Spleen (tissue), 11 donors: Measurements from ENCODE around the gene PTPRG. TPM values are rescaled to one million over a fixed set of nuclear protein-coding genes. Genes with fewer than 3 reads are reported as not detected.

Experiments used
- DNase-seq: peaks from one replicate; pipeline ENCODE4 v3.0.0-alpha.2; 2020
- H3K27ac ChIP-seq, 8 donors: fragments of 200-600 bp; sonication (generic) in 7 of 8; 1 replicate in 4 of 8; 2 replicates in 4 of 8; pipeline versions ENCODE4 v1.5.0 to v1.8.0; 2016 to 2021; ENCODE audit warnings: inconsistent platforms in 4 of 8, mild to moderate bottlenecking in 4 of 8, moderate library complexity in 1 of 8
- H3K27me3 ChIP-seq, 7 donors: fragments of 200-600 bp; sonication (generic) in 6 of 7; replicated peaks in 1 of 7; 1 replicate in 4 of 7; 2 replicates in 3 of 7; pipeline versions ENCODE4 v1.5.0 to v1.8.0; 2016 to 2021; ENCODE audit warnings: inconsistent platforms in 3 of 7, mild to moderate bottlenecking in 1 of 7
- H3K36me3 ChIP-seq, 6 donors: fragments of 200-600 bp; sonication (generic) in 5 of 6; 1 replicate in 4 of 6; 2 replicates in 2 of 6; pipeline versions ENCODE4 v1.5.0 to v1.8.0; 2016 to 2021; ENCODE audit warnings: inconsistent platforms in 2 of 6
- H3K4me1 ChIP-seq, 6 donors: fragments of 200-600 bp; sonication (generic) in 5 of 6; 1 replicate in 3 of 6; 2 replicates in 3 of 6; pipeline versions ENCODE4 v1.5.0 to v1.8.0; 2016 to 2021; ENCODE audit warnings: inconsistent platforms in 3 of 6
- H3K4me3 ChIP-seq, 8 donors: fragments of 200-600 bp; sonication (generic) in 7 of 8; 1 replicate in 4 of 8; 2 replicates in 4 of 8; pipeline versions ENCODE4 v1.5.0 to v1.8.0; 2016 to 2021; ENCODE audit warnings: inconsistent platforms in 4 of 8, mild to moderate bottlenecking in 4 of 8, moderate library complexity in 2 of 8
- H3K9me3 ChIP-seq, 8 donors: fragments of 200-600 bp; sonication (generic) in 7 of 8; 1 replicate in 4 of 8; 2 replicates in 4 of 8; pipeline versions ENCODE4 v1.5.0 to v1.8.0; 2016 to 2021; ENCODE audit warnings: inconsistent platforms in 4 of 8
- CTCF ChIP-seq, 11 experiments: fragments of 200-600 bp in 7 of 11; fragments of 450-650 bp in 4 of 11; sonication (generic) in 4 of 11; IDR thresholded peaks in 8 of 11; conservative IDR thresholded peaks in 3 of 11; 1 replicate in 7 of 11; 2 replicates in 4 of 11; pipeline versions ENCODE4 v1.4.0 to v1.8.0; 2016 to 2021; ENCODE audit warnings: antibody characterized with exemption in 11 of 11, inconsistent platforms in 4 of 11, mild to moderate bottlenecking in 1 of 11
- POLR2A ChIP-seq, 3 donors: fragments of 450-650 bp; IDR thresholded peaks; one replicate each; pipeline ENCODE4 v1.5.1; 2017; ENCODE audit warnings: antibody characterized with exemption in 3 of 3, mild to moderate bottlenecking in 1 of 3
- POLR2AphosphoS5 ChIP-seq, 3 donors: sonication (generic); formaldehyde crosslinking; IDR thresholded peaks; one replicate each; pipeline ENCODE4 v1.5.1; 2017; ENCODE audit warnings: antibody characterized with exemption in 3 of 3
- WGBS, 5 donors: extraction: QIAGEN DNeasy Blood & Tissue Kit in 3 of 5; methylation state at CpG; one replicate each; pipeline versions ENCODE4 v1.1.5 to v1.1.7; 2013 to 2018; 5-methylcytosine and 5-hydroxymethylcytosine counted together
- intact Hi-C: fragments of 100-400 bp; cut with DNase I; formaldehyde crosslinking; loops from one replicate; pipeline ENCODE4 v1.15.0; 2023; ENCODE audit warnings: low total_unique reads
- polyA plus RNA-seq, 3 donors: library from polyadenylated mRNA; stranded (reverse); fragments of 200-250 nt; gene quantifications; one replicate each; pipeline ENCODE4 v1.2.1, GENCODE V29; 2013
- total RNA-seq, 7 donors: library from RNA; depleted of rRNA in 3 of 7; stranded (reverse); fragments of >200 nt in 3 of 7; fragmentation: NEBNext Ultra II Directional in 4 of 7; extraction: Animal tissue kit (Norgen Biotek cat#: 25700) in 4 of 7; gene quantifications; one replicate each; pipeline versions ENCODE4 v1.1.0 to v1.2.1, GENCODE V29; 2016 to 2021
- donor health status: healthy with polysubstance abuse.
- donor health status: DM: no; HTN: no; CAD: no; lungs with moderate emphysema.
- donor health status: DM: no; HTN: no; CAD: no.
- donor health status: Bipolar disorder and iron deficiency.
- donor health status: healthy.
- donor health status: DM: no; HTN: no; CAD: no.
- donor health status: DM: yes; HTN: yes; CAD: no.

PTPRG gene
- total and polyA plus RNA-seq, 10 donors, result 0.89 to 77.0 (median 34.5) TPM

GRCh38 chr3:62073038-62073437, 511.7 kb downstream of the PTPRG start:
- Histone ChIP-seq H3K27ac (no peak overlapping the region), H3K4me1 (no peaks in the 10 kb centered on the region), H3K4me3 (no peak overlapping the region), H3K36me3 (no peaks in the 10 kb centered on the region), H3K27me3 (no peaks in the 10 kb centered on the region), H3K9me3 (no peaks in the 10 kb centered on the region)
- WGBS, 5 donors, result 81 to 100% (median 95%) methylated on average over 1 of the region's 1 CpG
- DNase-seq, result no peak
- TF ChIP-seq POLR2AphosphoS5 (IDR thresholded peaks at IDR 0.05) (no peak), POLR2A (IDR thresholded peaks at IDR 0.05) (no peak), CTCF (IDR thresholded peaks at IDR 0.05 in 8 of 11, conservative IDR thresholded peaks at IDR 0.05 in 3 of 11) (no peak)
- intact Hi-C loops, result no loop called here

- H3K27me3 ChIP-seq, result no peaks in the 10 kb centered on the region
- 78 to 85% (median 82%) methylated on average over 2 of the region's 2 CpGs for WGBS, 5 donors
- H3K36me3 ChIP-seq, result no peaks in the 10 kb centered on the region
- no peaks in the 10 kb centered on the region for H3K9me3 ChIP-seq
- no peaks in the 10 kb centered on the region for H3K4me1 ChIP-seq
- intact Hi-C loops, result no loop called here
- no peak overlapping the region for H3K4me3 ChIP-seq
- no peak overlapping the region for H3K27ac ChIP-seq
- TF ChIP-seq CTCF (IDR thresholded peaks at IDR 0.05 in 8 of 11, conservative IDR thresholded peaks at IDR 0.05 in 3 of 11), result no peak
- no peak for TF ChIP-seq POLR2A (IDR thresholded peaks at IDR 0.05)
- TF ChIP-seq POLR2AphosphoS5 (IDR thresholded peaks at IDR 0.05), result no peak
- DNase-seq, result no peak
Observed at GRCh38 chr3:62084558-62084957, 523.2 kb downstream of the PTPRG start.

GRCh38 chr3:62088472-62089104, 527.2 kb downstream of the PTPRG start:
- no peaks in the 10 kb centered on the region for H3K4me1 ChIP-seq
- intact Hi-C loops, result no loop called here

GRCh38 chr3:62090066-62090465, 528.7 kb downstream of the PTPRG start:
- no peaks in the 10 kb centered on the region for H3K4me1 ChIP-seq
- H3K9me3 ChIP-seq, result no peaks in the 10 kb centered on the region
- no peak overlapping the region for H3K27ac ChIP-seq
- no peak for TF ChIP-seq CTCF (IDR thresholded peaks at IDR 0.05 in 8 of 11, conservative IDR thresholded peaks at IDR 0.05 in 3 of 11)
- no peak for TF ChIP-seq POLR2A (IDR thresholded peaks at IDR 0.05)
- no peak for TF ChIP-seq POLR2AphosphoS5 (IDR thresholded peaks at IDR 0.05)
- DNase-seq, result no peak
- H3K4me3 ChIP-seq, result no peak overlapping the region
- 75 to 84% (median 79%) methylated on average over 2 of the region's 2 CpGs for WGBS, 5 donors
- H3K36me3 ChIP-seq, result no peaks in the 10 kb centered on the region
- intact Hi-C loops, result no loop called here
- H3K27me3 ChIP-seq, result no peaks in the 10 kb centered on the region

More at GRCh38 chr3:62088472-62089104, 527.2 kb downstream of the PTPRG start:
- DNase-seq, result no peak
- 70 to 88% (median 79%) methylated on average over 4 of the region's 4 CpGs for WGBS, 5 donors
- no peaks in the 10 kb centered on the region for H3K27me3 ChIP-seq
- H3K4me3 ChIP-seq, result no peak overlapping the region
- H3K27ac ChIP-seq, result no peak overlapping the region
- H3K9me3 ChIP-seq, result no peaks in the 10 kb centered on the region
- TF ChIP-seq POLR2A (IDR thresholded peaks at IDR 0.05), result no peak
- TF ChIP-seq CTCF (IDR thresholded peaks at IDR 0.05 in 8 of 11, conservative IDR thresholded peaks at IDR 0.05 in 3 of 11), result no peak
- TF ChIP-seq POLR2AphosphoS5 (IDR thresholded peaks at IDR 0.05), result no peak
- H3K36me3 ChIP-seq, result no peaks in the 10 kb centered on the region
